Ishikawa (cell line): Measurements from ENCODE around the gene RMND1.

Experiments
- CEBPB ChIP-seq: IDR thresholded peaks from 2 replicates; pipeline ENCODE4 v1.6.1; 2012
- CREB1 ChIP-seq: IDR thresholded peaks from 2 replicates; pipeline ENCODE4 v1.6.1; 2012; ENCODE audit warnings: low read depth
- EGR1 ChIP-seq: IDR thresholded peaks from 2 replicates; pipeline ENCODE4 v1.6.1; 2012
- EP300 ChIP-seq: IDR thresholded peaks from 2 replicates; pipeline ENCODE4 v1.6.1; 2012; ENCODE audit warnings: borderline replicate concordance
- FOXM1 ChIP-seq: IDR thresholded peaks from 2 replicates; pipeline ENCODE4 v1.6.1; 2012; ENCODE audit warnings: low read depth, borderline replicate concordance
- MAX ChIP-seq: IDR thresholded peaks from 2 replicates; pipeline ENCODE4 v1.6.1; 2012
- NFIC ChIP-seq: IDR thresholded peaks from 2 replicates; pipeline ENCODE4 v1.6.1; 2012
- RAD21 ChIP-seq: IDR thresholded peaks from 2 replicates; pipeline ENCODE4 v1.6.1; 2012; ENCODE audit warnings: low read depth
- REST ChIP-seq: IDR thresholded peaks from 2 replicates; pipeline ENCODE4 v1.6.1; 2012; ENCODE audit warnings: low read depth, mild to moderate bottlenecking
- TAF1 ChIP-seq: IDR thresholded peaks from 2 replicates; pipeline ENCODE4 v1.6.1; 2012; ENCODE audit warnings: low read depth, mild to moderate bottlenecking
- TCF12 ChIP-seq: IDR thresholded peaks from 2 replicates; pipeline ENCODE4 v1.6.1; 2012; ENCODE audit warnings: low read depth
- TEAD4 ChIP-seq: IDR thresholded peaks from 2 replicates; pipeline ENCODE4 v1.6.1; 2012
- USF1 ChIP-seq: IDR thresholded peaks from 2 replicates; pipeline ENCODE4 v1.6.1; 2012
- YY1 ChIP-seq: IDR thresholded peaks from 2 replicates; pipeline ENCODE4 v1.6.1; 2012; ENCODE audit warnings: low read depth
- ZBTB7A ChIP-seq: IDR thresholded peaks from 2 replicates; pipeline ENCODE4 v1.6.1; 2012; ENCODE audit warnings: low read depth

The RMND1 gene

GRCh38 chr6:151380848-151381205 is 71.1 kb downstream of the RMND1 start:
- TF ChIP-seq YY1 = no peak
- TF ChIP-seq RAD21 = no peak
- TF ChIP-seq NFIC = no peak
- no peak for TF ChIP-seq ZBTB7A
- TF ChIP-seq MAX = no peak
- TF ChIP-seq FOXM1 = no peak
- no peak for TF ChIP-seq TCF12
- TF ChIP-seq TAF1 = no peak
- no peak for TF ChIP-seq USF1
- no peak for TF ChIP-seq EP300
- TF ChIP-seq CEBPB = no peak
- no peak for TF ChIP-seq REST
- no peak for TF ChIP-seq EGR1

GRCh38 chr6:151379933-151380847 is 71.7 kb downstream of the RMND1 start:
- TF ChIP-seq NFIC (no peak), CREB1 (no peak), YY1 (no peak), FOXM1 (no peak)

- no peak for TF ChIP-seq EGR1
- TF ChIP-seq REST = no peak
- no peak for TF ChIP-seq ZBTB7A
- TF ChIP-seq FOXM1 = no peak
- TF ChIP-seq NFIC = no peak
- TF ChIP-seq TCF12 = no peak
- TF ChIP-seq CREB1 = no peak
- no peak for TF ChIP-seq YY1
- no peak for TF ChIP-seq TEAD4
Measured at GRCh38 chr6:151377095-151377494, 74.8 kb downstream of the RMND1 start.

- TF ChIP-seq TAF1 (no peak), ZBTB7A (no peak), EGR1 (no peak), TEAD4 (no peak), YY1 (no peak), FOXM1 (no peak), REST (no peak), USF1 (no peak)
Measured at GRCh38 chr6:151376440-151376839, 75.5 kb downstream of the RMND1 start.

- no peak for TF ChIP-seq TAF1
- no peak for TF ChIP-seq ZBTB7A
- no peak for TF ChIP-seq TEAD4
- no peak for TF ChIP-seq CREB1
- TF ChIP-seq FOXM1 = no peak
- TF ChIP-seq CEBPB = no peak
- TF ChIP-seq NFIC = no peak
- TF ChIP-seq TCF12 = no peak
- TF ChIP-seq EGR1 = no peak
- TF ChIP-seq MAX = no peak
- TF ChIP-seq RAD21 = no peak
- TF ChIP-seq REST = no peak
- TF ChIP-seq EP300 = no peak
- TF ChIP-seq YY1 = no peak
- no peak for TF ChIP-seq USF1
Measured at GRCh38 chr6:151375833-151376232, 76.1 kb downstream of the RMND1 start.
